Measurements from ENCODE around the gene ATG9A. TPM values are rescaled to one million over a fixed set of nuclear protein-coding genes. Genes with fewer than 3 reads are reported as not detected.

The ATG9A gene
- polyA plus RNA-seq, 4 donors: 8.1 to 44.1 (median 23.5) TPM

- Histone ChIP-seq H3K4me3 (ENCODE audit: low read depth in 1 of 3, low read length in 3 of 3) (no peak overlapping the region), H3K27me3 (ENCODE audit: control insufficient read depth in 3 of 3, insufficient read depth in 3 of 3, low read length in 3 of 3) (peaks cover 0 to 27% (median 0%) of the 10 kb centered on the region in 3 donors), H3K9me3 (ENCODE audit: control insufficient read depth in 2 of 2, insufficient read depth in 1 of 2, low read depth in 1 of 2, low read length in 1 of 2) (no peaks in the 10 kb centered on the region), H3K27ac (ENCODE audit: low read depth in 1 of 3, low read length in 2 of 3) (peak overlapping the region; percentile 88 to 98 (median 97)), H3K36me3 (ENCODE audit: control insufficient read depth in 3 of 3, insufficient read depth in 2 of 3, low read depth in 1 of 3, low read length in 3 of 3) (peaks cover 0 to 45% (median 2%) of the 10 kb centered on the region in 3 donors), H3K4me1 (ENCODE audit: control insufficient read depth in 3 of 3, insufficient read depth in 2 of 3, low read depth in 1 of 3, low read length in 2 of 3) (peaks cover 18 to 77% (median 22%) of the 10 kb centered on the region in 3 donors)
- FAIRE-seq: no peak
- WGBS, 3 donors: 45 to 71% (median 64%) methylated on average over 20 to 22 of the region's 22 CpGs
- no peak for DNase-seq
These were observed 20.8 kb upstream of the ATG9A start for GRCh38 chr2:219250049-219250781.

GRCh38 chr2:219249203-219249980 is 20.0 kb upstream of the ATG9A start:
- H3K4me3 ChIP-seq (ENCODE audit: low read depth in 1 of 3, low read length in 3 of 3): peak overlapping the region in 2 of 3 donors; percentile 18 to 31
- DNase-seq (peak; percentile 92 to 93), FAIRE-seq (no peak)
- peaks cover 0 to 45% (median 2%) of the 10 kb centered on the region in 3 donors for H3K36me3 ChIP-seq (ENCODE audit: control insufficient read depth in 3 of 3, insufficient read depth in 2 of 3, low read depth in 1 of 3, low read length in 3 of 3)
- H3K9me3 ChIP-seq (ENCODE audit: control insufficient read depth in 2 of 2, insufficient read depth in 1 of 2, low read depth in 1 of 2, low read length in 1 of 2): no peaks in the 10 kb centered on the region
- WGBS, 3 donors: 1 to 12% (median 7%) methylated on average over 7 of the region's 7 CpGs
- H3K27ac ChIP-seq (ENCODE audit: low read depth in 1 of 3, low read length in 2 of 3): peak overlapping the region; percentile 88 to 98 (median 97)
- H3K27me3 ChIP-seq (ENCODE audit: control insufficient read depth in 3 of 3, insufficient read depth in 3 of 3, low read length in 3 of 3): peaks cover 0 to 19% (median 0%) of the 10 kb centered on the region in 3 donors
- peaks cover 18 to 72% (median 22%) of the 10 kb centered on the region in 3 donors for H3K4me1 ChIP-seq (ENCODE audit: control insufficient read depth in 3 of 3, insufficient read depth in 2 of 3, low read depth in 1 of 3, low read length in 2 of 3)

- H3K9me3 ChIP-seq (ENCODE audit: control insufficient read depth in 2 of 2, insufficient read depth in 1 of 2, low read depth in 1 of 2, low read length in 1 of 2): no peaks in the 10 kb centered on the region
- H3K27ac ChIP-seq (ENCODE audit: low read depth in 1 of 3, low read length in 2 of 3): peak overlapping the region; percentile 88 to 98 (median 97)
- 15 to 64% (median 27%) methylated on average over 2 of the region's 2 CpGs for WGBS, 3 donors
- no peak for DNase-seq
- FAIRE-seq: no peak
- peaks cover 0 to 45% (median 2%) of the 10 kb centered on the region in 3 donors for H3K36me3 ChIP-seq (ENCODE audit: control insufficient read depth in 3 of 3, insufficient read depth in 2 of 3, low read depth in 1 of 3, low read length in 3 of 3)
- peak overlapping the region in 2 of 3 donors; percentile 18 to 31 for H3K4me3 ChIP-seq (ENCODE audit: low read depth in 1 of 3, low read length in 3 of 3)
- peaks cover 18 to 69% (median 22%) of the 10 kb centered on the region in 3 donors for H3K4me1 ChIP-seq (ENCODE audit: control insufficient read depth in 3 of 3, insufficient read depth in 2 of 3, low read depth in 1 of 3, low read length in 2 of 3)
- peaks cover 0 to 14% (median 0%) of the 10 kb centered on the region in 3 donors for H3K27me3 ChIP-seq (ENCODE audit: control insufficient read depth in 3 of 3, insufficient read depth in 3 of 3, low read length in 3 of 3)
These were observed 19.4 kb upstream of the ATG9A start for GRCh38 chr2:219248845-219249202.

- 82 to 87% (median 82%) methylated on average over 17 of the region's 17 CpGs for WGBS, 3 donors
- peaks cover 20 to 65% (median 22%) of the 10 kb centered on the region in 3 donors for H3K4me1 ChIP-seq (ENCODE audit: control insufficient read depth in 3 of 3, insufficient read depth in 2 of 3, low read depth in 1 of 3, low read length in 2 of 3)
- peak overlapping the region; percentile 22 to 97 (median 88) for H3K27ac ChIP-seq (ENCODE audit: low read depth in 1 of 3, low read length in 2 of 3)
- DNase-seq (peak in 1 of 2 donors; percentile 71), FAIRE-seq (no peak)
- no peak overlapping the region for H3K4me3 ChIP-seq (ENCODE audit: low read depth in 1 of 3, low read length in 3 of 3)
- H3K36me3 ChIP-seq (ENCODE audit: control insufficient read depth in 3 of 3, insufficient read depth in 2 of 3, low read depth in 1 of 3, low read length in 3 of 3): peaks cover 0 to 45% (median 2%) of the 10 kb centered on the region in 3 donors
- H3K27me3 ChIP-seq (ENCODE audit: control insufficient read depth in 3 of 3, insufficient read depth in 3 of 3, low read length in 3 of 3): peaks cover 0 to 6% (median 0%) of the 10 kb centered on the region in 3 donors
- no peaks in the 10 kb centered on the region for H3K9me3 ChIP-seq (ENCODE audit: control insufficient read depth in 2 of 2, insufficient read depth in 1 of 2, low read depth in 1 of 2, low read length in 1 of 2)
These were observed 18.5 kb upstream of the ATG9A start for GRCh38 chr2:219247678-219248642.

GRCh38 chr2:219246559-219246958 is 17.1 kb upstream of the ATG9A start:
- no peak for DNase-seq
- Histone ChIP-seq H3K36me3 (ENCODE audit: control insufficient read depth in 3 of 3, insufficient read depth in 2 of 3, low read depth in 1 of 3, low read length in 3 of 3) (peaks cover 0 to 44% (median 2%) of the 10 kb centered on the region in 3 donors), H3K27me3 (ENCODE audit: control insufficient read depth in 3 of 3, insufficient read depth in 3 of 3, low read length in 3 of 3) (no peaks in the 10 kb centered on the region), H3K4me1 (ENCODE audit: control insufficient read depth in 3 of 3, insufficient read depth in 2 of 3, low read depth in 1 of 3, low read length in 2 of 3) (peaks cover 20 to 53% (median 21%) of the 10 kb centered on the region in 3 donors), H3K4me3 (ENCODE audit: low read depth in 1 of 3, low read length in 3 of 3) (no peak overlapping the region), H3K9me3 (ENCODE audit: control insufficient read depth in 2 of 2, insufficient read depth in 1 of 2, low read depth in 1 of 2, low read length in 1 of 2) (no peaks in the 10 kb centered on the region), H3K27ac (ENCODE audit: low read depth in 1 of 3, low read length in 2 of 3) (peak overlapping the region in 1 of 3 donors; percentile 97)
- no peak for FAIRE-seq
- 95% methylated on average over 10 of the region's 10 CpGs for WGBS, 3 donors

- peaks cover 20 to 49% (median 21%) of the 10 kb centered on the region in 3 donors for H3K4me1 ChIP-seq (ENCODE audit: control insufficient read depth in 3 of 3, insufficient read depth in 2 of 3, low read depth in 1 of 3, low read length in 2 of 3)
- peak overlapping the region; percentile 59 to 91 (median 91) for H3K4me3 ChIP-seq (ENCODE audit: low read depth in 1 of 3, low read length in 3 of 3)
- peak in 1 of 2 donors; percentile 14 for DNase-seq
- no peaks in the 10 kb centered on the region for H3K27me3 ChIP-seq (ENCODE audit: control insufficient read depth in 3 of 3, insufficient read depth in 3 of 3, low read length in 3 of 3)
- peak overlapping the region; percentile 71 to 91 (median 89) for H3K27ac ChIP-seq (ENCODE audit: low read depth in 1 of 3, low read length in 2 of 3)
- H3K9me3 ChIP-seq (ENCODE audit: control insufficient read depth in 2 of 2, insufficient read depth in 1 of 2, low read depth in 1 of 2, low read length in 1 of 2): no peaks in the 10 kb centered on the region
- 8 to 12% (median 10%) methylated on average over 10 of the region's 10 CpGs for WGBS, 3 donors
- peaks cover 0 to 37% (median 0%) of the 10 kb centered on the region in 3 donors for H3K36me3 ChIP-seq (ENCODE audit: control insufficient read depth in 3 of 3, insufficient read depth in 2 of 3, low read depth in 1 of 3, low read length in 3 of 3)
- FAIRE-seq: no peak
These were observed 16.4 kb upstream of the ATG9A start for GRCh38 chr2:219245899-219246230.

GRCh38 chr2:219245148-219245898 is 15.9 kb upstream of the ATG9A start, which contains the start of the genes GLB1L and STK16:
Gene GLB1L, minus strand, starts transcription at chr2:219245444. Its CDS starts 1,871 bp downstream, at chr2:219243573.
Gene STK16, plus strand, starts transcription at chr2:219245479. Its CDS starts 521 bp downstream, at chr2:219246000.
- Histone ChIP-seq H3K4me1 (ENCODE audit: control insufficient read depth in 3 of 3, insufficient read depth in 2 of 3, low read depth in 1 of 3, low read length in 2 of 3) (peaks cover 17 to 44% (median 20%) of the 10 kb centered on the region in 3 donors), H3K27me3 (ENCODE audit: control insufficient read depth in 3 of 3, insufficient read depth in 3 of 3, low read length in 3 of 3) (no peaks in the 10 kb centered on the region), H3K4me3 (ENCODE audit: low read depth in 1 of 3, low read length in 3 of 3) (peak within 1 kb of the TSS; percentile 59 to 91 (median 91)), H3K36me3 (ENCODE audit: control insufficient read depth in 3 of 3, insufficient read depth in 2 of 3, low read depth in 1 of 3, low read length in 3 of 3) (peaks cover 0 to 32% (median 0%) of the 10 kb centered on the region in 3 donors), H3K9me3 (ENCODE audit: control insufficient read depth in 2 of 2, insufficient read depth in 1 of 2, low read depth in 1 of 2, low read length in 1 of 2) (no peaks in the 10 kb centered on the region), H3K27ac (ENCODE audit: low read depth in 1 of 3, low read length in 2 of 3) (peak within 1 kb of the TSS; percentile 71 to 91 (median 89))
- FAIRE-seq (no peak), DNase-seq (peak; percentile 87 to 97)
- WGBS, 3 donors: 0 to 1% (median 1%) methylated on average over 46 of the region's 46 CpGs

All from small intestine (tissue), 7 donors.